Ishikawa (cell line): ENCODE measurements around the gene SHB.

Experiments
- EGR1 ChIP-seq: IDR thresholded peaks from 2 replicates; pipeline ENCODE4 v1.6.1; 2012
- EP300 ChIP-seq: IDR thresholded peaks from 2 replicates; pipeline ENCODE4 v1.6.1; 2012; ENCODE audit warnings: borderline replicate concordance
- RAD21 ChIP-seq: IDR thresholded peaks from 2 replicates; pipeline ENCODE4 v1.6.1; 2012; ENCODE audit warnings: low read depth

DNA sequence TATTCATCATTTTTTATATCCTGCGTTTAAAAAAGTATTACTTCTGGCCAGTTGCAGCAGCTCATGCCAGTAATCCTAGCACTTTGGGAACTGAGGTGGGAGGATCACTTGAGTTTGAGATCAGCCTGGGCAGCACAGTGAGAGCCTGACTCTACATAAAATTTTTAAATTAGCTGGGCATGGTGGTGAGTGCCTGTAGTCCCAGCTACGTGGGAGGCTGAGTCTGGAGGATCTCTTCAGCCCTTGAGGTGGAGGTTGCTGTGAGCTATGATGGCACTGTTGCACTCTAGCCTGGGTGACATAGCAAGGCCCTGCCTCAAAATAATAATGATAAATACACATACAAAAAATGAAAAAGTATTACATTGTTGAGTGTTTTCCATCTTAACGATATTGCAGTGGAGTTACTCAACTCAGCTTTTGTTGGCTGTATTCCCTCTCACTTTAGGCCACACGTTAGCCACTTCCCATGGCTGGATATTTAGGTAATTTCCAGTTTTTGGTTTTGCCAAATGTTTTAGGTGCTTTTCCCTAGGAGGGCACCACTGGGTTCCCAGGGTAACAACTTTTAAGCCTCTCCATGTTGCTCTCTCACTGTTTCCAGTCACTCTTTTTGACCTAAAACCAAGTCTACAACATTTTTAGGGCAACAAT lies 20.6 kb downstream of the SHB start:
- TF ChIP-seq RAD21 (no peak), EGR1 (no peak), EP300 (no peak)
